GM18520 (cell line): ENCODE data around the gene NME7.

Source experiments
- ATAC-seq: cut with Tn5 transposase; IDR thresholded peaks from one replicate; pipeline ENCODE4 v1.9.1; 2021; ENCODE audit not compliant: unreplicated experiment

NME7 gene

DNA sequence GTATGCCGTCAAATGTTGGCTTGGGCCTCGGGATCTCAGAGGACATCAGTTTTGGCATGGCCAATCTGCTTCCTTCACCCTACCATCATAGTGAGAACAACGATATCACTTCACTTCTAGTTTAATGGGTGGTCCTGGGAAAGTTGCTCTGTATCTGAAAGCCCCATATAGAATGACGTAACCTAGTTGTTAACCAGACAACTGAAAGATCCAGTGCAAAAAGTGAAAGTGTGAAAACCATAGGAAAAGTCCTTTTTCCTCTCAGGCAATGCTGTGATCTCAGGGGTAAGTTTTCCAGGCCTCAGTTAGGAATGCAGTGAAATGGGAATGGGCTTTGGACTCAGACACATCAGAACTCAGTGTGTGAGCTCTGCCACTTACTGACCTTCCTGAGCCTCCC lies 279.7 kb downstream of the NME7 start:
- ATAC-seq, result no peak

DNA sequence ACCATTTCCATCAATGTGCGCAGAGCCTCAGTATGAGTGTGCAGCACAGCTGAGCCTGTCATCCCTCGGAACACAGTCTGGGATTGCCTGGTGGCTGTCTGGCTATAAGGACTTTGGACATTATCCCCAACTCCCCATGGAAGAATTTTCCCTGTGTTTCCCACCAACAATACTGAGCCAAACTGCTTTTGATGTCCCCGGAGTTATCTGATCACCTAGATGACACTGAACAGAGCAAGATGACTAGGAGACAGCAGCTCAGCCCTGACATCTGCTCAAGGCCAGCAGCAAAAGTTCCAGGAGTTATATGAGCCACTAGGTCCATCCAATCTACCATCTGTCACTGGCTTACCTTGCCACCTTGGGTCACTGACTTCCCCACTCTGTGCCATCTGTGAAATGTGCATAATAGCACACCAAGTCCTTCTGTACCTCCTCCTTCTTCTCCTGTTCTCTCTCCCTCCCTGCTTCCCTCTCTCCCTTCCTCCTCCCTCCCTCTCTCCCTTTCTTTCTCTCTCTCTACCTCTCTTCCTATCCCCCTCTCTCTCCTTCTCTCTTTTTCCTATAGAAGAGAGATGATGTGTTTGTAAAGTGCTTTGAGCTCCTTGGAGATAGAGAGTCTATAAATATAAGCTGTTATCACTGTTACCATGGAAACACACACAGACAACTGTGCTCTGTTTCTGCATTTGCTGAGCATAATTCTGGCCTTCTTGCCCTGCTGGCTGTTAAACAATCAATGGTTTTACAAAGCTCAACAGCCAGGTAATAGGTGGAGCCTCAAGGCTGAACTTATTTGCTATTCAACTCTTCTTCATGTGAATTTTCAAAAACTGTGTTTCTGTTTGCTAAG lies 280.8 kb downstream of the NME7 start:
- no peak for ATAC-seq

DNA sequence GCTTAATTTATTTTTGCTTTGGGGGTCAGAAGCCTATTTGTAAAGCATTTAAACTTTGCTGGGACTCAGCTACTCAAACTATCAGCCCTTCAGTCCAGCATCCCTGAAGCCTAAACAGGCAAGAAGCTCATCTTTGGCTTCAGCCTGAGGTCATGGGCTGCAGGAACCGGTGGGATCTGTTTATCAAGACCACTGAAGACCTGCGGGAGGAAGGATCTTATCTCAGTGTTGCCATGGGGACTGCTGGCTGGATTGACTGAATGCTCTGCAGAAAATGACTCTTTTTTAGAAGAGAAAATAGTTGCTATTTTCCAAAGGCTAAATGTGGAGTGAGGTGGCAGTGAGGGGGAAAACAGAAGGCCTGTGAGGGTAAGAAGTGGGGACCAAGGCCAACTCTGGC lies 281.7 kb downstream of the NME7 start:
- no peak for ATAC-seq
